Psoas muscle (tissue), 8 donors: ENCODE results near the gene RBM4. TPM values are rescaled to one million over a fixed set of nuclear protein-coding genes. Genes with fewer than 3 reads are reported as not detected.

Experiments
- ATAC-seq, 4 donors: fragments of 200-7000 bp; cut with Tn5 transposase; one replicate each; pipeline ENCODE4 v1.9.1; 2020; ENCODE audit warnings: moderate library complexity in 3 of 4, mild to moderate bottlenecking in 2 of 4
- DNase-seq, 2 donors: peaks; one replicate each; pipeline ENCODE4 v3.0.0-alpha.2; 2020
- H3K27ac ChIP-seq: fragments of 200-600 bp; one replicate; pipeline ENCODE4 v1.8.0; 2022
- H3K27me3 ChIP-seq, 3 donors: fragments of 200-600 bp in 1 of 3; one replicate each; pipeline versions ENCODE4 v1.6.1 to v1.8.0; 2013 to 2022; ENCODE audit warnings: low read length in 2 of 3, mild to moderate bottlenecking in 2 of 3, moderate library complexity in 1 of 3; ENCODE audit not compliant: insufficient read depth in 3 of 3
- H3K36me3 ChIP-seq, 2 donors: fragments of 200-600 bp in 1 of 2; one replicate each; pipeline versions ENCODE4 v1.6.1 to v1.8.0; 2013 to 2022; ENCODE audit warnings: low read depth in 1 of 2, mild to moderate bottlenecking in 1 of 2, moderate library complexity in 1 of 2; ENCODE audit not compliant: insufficient read depth in 1 of 2
- H3K4me1 ChIP-seq: fragments of 200-600 bp; one replicate; pipeline ENCODE4 v1.8.0; 2022
- H3K4me3 ChIP-seq: fragments of 200-600 bp; one replicate; pipeline ENCODE4 v1.8.0; 2022; ENCODE audit warnings: mild to moderate bottlenecking
- H3K9me3 ChIP-seq: fragments of 200-600 bp; one replicate; pipeline ENCODE4 v1.8.0; 2022
- WGBS, 3 donors: extraction: QIAGEN DNeasy Blood & Tissue Kit; methylation state at CpG; one replicate each; pipeline versions ENCODE4 v1.1.6 to v1.1.7; 2013; 5-methylcytosine and 5-hydroxymethylcytosine counted together
- intact Hi-C, 2 donors: fragments of 100-400 bp; cut with DNase I; formaldehyde crosslinking; loops; one replicate each; pipeline versions ENCODE4 v1.11.0 to v1.14.2; 2022
- polyA plus RNA-seq, 3 donors: library from polyadenylated mRNA; stranded (reverse); fragments of 200-250 nt; gene quantifications; one replicate each; pipeline ENCODE4 v1.2.3, GENCODE V29; 2013
- total RNA-seq, 4 donors: library from RNA; stranded (reverse); fragmentation: NEBNext Ultra II Directional in 2 of 4; extraction: Animal tissue kit (Norgen Biotek cat#: 25700) in 2 of 4; gene quantifications; one replicate each; pipeline versions ENCODE4 v1.2.1 to v1.2.4, GENCODE V29; 2021 to 2023
- TF ChIP-seq, protein P1 (sequence below): fragments of 200-600 bp; IDR thresholded peaks from one replicate; pipeline ENCODE4 v1.8.0; 2022; ENCODE audit warnings: antibody characterized with exemption
- donor health status: healthy with polysubstance abuse.
- donor health status: DM: no; HTN: no; CAD: no; lungs with moderate emphysema.
- donor health status: Bipolar disorder and iron deficiency.
- donor health status: healthy.
- donor health status: DM: yes; HTN: yes; CAD: no.
- donor health status: DM: no; HTN: no; CAD: no.
- donor health status: DM: no; HTN: no; CAD: no.
- donor health status: DM: yes; HTN: yes; CAD: no.

The RBM4 gene
- total and polyA plus RNA-seq, 7 donors, result 54.5 to 80.8 (median 63.5) TPM

DNA sequence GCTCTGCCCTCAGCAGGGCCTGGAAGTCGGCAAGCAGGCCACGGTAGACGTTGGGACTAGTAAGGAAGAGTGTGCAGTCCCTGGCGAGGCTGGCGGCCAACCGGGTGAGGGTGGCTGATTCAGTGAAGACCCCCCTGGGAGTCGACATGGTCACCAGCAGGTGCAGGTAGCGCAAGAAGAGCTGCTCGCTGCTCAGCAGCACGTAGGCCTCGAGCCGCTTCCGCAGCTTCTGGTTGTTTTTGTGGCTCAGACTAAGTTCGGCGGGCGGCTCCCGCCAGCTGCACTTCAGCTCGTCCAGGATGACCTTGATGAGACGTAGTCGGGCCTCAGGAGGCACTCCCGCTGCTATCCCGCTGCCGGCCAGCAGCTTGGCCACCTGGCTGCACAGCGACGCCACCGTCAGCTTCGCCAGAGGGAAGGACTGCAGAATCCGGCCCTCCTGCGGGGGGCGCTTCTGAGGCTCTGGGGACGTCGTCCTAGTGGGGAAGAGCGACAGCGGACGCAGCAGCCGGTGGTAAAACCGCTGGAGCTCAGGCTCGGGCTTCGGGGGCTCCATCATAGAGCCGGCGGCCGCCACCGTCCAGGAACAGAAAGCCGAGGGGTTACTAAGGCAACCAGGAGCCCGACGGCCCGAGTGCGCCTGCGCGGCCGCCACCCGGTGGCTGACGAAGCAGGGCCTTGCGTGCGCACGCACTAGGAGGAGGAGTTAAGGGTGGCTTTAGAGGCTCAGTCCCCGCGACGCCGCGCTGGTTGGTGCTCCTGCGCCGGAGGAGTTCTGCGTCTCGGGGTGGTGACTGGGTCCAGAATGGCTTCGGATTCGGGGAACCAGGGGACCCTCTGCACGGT is 45.8 kb upstream of the RBM4 start, which contains the start of the genes CCDC87 and CCS:
TSS of gene CCDC87 (minus strand) at position 607 of the 846 bp plus-strand sequence. CDS start at position 559, 48 bp downstream.
TSS of gene CCS (plus strand) at position 729 of the 846 bp plus-strand sequence. CDS start at position 806, 77 bp downstream.
- H3K27ac ChIP-seq, result peak within 1 kb of the TSS; percentile 84
- ATAC-seq (peak; percentile 98 to 99 (median 98)), DNase-seq (peak; percentile 98 to 99)
- 12 to 13% (median 13%) methylated on average over 67 to 68 of the region's 68 CpGs for WGBS, 3 donors
- TF ChIP-seq, protein P1, sequence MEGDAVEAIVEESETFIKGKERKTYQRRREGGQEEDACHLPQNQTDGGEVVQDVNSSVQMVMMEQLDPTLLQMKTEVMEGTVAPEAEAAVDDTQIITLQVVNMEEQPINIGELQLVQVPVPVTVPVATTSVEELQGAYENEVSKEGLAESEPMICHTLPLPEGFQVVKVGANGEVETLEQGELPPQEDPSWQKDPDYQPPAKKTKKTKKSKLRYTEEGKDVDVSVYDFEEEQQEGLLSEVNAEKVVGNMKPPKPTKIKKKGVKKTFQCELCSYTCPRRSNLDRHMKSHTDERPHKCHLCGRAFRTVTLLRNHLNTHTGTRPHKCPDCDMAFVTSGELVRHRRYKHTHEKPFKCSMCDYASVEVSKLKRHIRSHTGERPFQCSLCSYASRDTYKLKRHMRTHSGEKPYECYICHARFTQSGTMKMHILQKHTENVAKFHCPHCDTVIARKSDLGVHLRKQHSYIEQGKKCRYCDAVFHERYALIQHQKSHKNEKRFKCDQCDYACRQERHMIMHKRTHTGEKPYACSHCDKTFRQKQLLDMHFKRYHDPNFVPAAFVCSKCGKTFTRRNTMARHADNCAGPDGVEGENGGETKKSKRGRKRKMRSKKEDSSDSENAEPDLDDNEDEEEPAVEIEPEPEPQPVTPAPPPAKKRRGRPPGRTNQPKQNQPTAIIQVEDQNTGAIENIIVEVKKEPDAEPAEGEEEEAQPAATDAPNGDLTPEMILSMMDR, result peak; percentile 66
- intact Hi-C loops, result loop anchor here (5.0 kb wide), 2 partner anchors 85 to 240 kb away; partner anchors contain the start of gene RBM4B (in 1 of the 2)
- H3K4me1 ChIP-seq, result peaks cover 15% of the 10 kb centered on the region
- no peaks in the 10 kb centered on the region for H3K36me3 ChIP-seq
- H3K4me3 ChIP-seq, result peak within 1 kb of the TSS; percentile 92
- H3K9me3 ChIP-seq, result no peaks in the 10 kb centered on the region
- H3K27me3 ChIP-seq, result no peaks in the 10 kb centered on the region

DNA sequence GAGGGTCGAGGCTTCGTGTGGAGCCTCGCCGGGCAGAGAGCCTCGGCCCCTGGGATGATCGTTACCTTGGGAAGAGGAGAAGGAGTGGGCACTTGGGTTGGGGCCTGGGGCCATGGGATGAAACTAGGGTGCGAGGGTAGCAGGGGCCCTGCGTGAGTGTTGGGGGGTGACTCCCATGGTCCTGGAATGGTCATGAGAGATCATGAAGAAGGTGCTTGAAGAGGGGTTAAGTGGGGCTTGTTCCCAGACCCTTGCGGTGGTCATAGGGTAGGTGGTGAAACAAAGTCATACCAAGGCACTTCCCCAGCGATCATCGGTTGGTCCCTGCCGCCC is 45.2 kb upstream of the RBM4 start:
- Histone ChIP-seq H3K9me3 (no peaks in the 10 kb centered on the region), H3K36me3 (no peaks in the 10 kb centered on the region), H3K27me3 (no peaks in the 10 kb centered on the region), H3K27ac (peak overlapping the region; percentile 84), H3K4me3 (peak overlapping the region; percentile 92), H3K4me1 (peaks cover 15% of the 10 kb centered on the region)
- intact Hi-C loops, result loop anchor here (5.0 kb wide), 2 partner anchors 84 to 239 kb away; partner anchors contain the start of gene RBM4B (in 1 of the 2)
- 7 to 9% (median 7%) methylated on average over 12 of the region's 12 CpGs for WGBS, 3 donors
- peak in 1 of 4 donors; percentile 4 for ATAC-seq
- no peak for DNase-seq
- TF ChIP-seq, protein P1, result no peak

DNA sequence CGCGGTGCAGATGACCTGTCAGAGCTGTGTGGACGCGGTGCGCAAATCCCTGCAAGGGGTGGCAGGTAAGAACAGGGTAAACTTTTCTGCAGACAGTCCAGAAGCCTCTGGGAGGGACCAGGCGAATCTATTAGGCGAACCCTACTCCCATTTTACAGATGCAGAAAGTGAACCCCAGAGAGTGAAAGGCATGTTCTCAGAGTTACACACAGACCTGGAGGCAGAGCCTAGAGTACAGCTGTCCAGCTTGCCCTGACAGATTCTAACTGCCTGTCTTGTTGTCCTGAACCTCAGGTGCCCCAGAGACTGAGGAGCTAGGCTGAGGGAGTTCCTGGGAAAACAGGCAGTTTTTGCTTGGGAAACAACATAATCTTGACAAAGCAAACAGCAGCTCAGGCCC is 44.9 kb upstream of the RBM4 start:
- peaks cover 15% of the 10 kb centered on the region for H3K4me1 ChIP-seq
- ATAC-seq (peak in 1 of 4 donors; percentile 5), DNase-seq (no peak)
- WGBS, 3 donors, result 57 to 65% (median 63%) methylated on average over 7 of the region's 7 CpGs
- intact Hi-C loops, result loop anchor here (5.0 kb wide), 2 partner anchors 84 to 239 kb away; partner anchors contain the start of gene RBM4B (in 1 of the 2)
- peak overlapping the region; percentile 84 for H3K27ac ChIP-seq
- no peaks in the 10 kb centered on the region for H3K27me3 ChIP-seq
- no peaks in the 10 kb centered on the region for H3K36me3 ChIP-seq
- H3K4me3 ChIP-seq, result peak overlapping the region; percentile 92
- H3K9me3 ChIP-seq, result no peaks in the 10 kb centered on the region
- TF ChIP-seq, protein P1, result no peak

DNA sequence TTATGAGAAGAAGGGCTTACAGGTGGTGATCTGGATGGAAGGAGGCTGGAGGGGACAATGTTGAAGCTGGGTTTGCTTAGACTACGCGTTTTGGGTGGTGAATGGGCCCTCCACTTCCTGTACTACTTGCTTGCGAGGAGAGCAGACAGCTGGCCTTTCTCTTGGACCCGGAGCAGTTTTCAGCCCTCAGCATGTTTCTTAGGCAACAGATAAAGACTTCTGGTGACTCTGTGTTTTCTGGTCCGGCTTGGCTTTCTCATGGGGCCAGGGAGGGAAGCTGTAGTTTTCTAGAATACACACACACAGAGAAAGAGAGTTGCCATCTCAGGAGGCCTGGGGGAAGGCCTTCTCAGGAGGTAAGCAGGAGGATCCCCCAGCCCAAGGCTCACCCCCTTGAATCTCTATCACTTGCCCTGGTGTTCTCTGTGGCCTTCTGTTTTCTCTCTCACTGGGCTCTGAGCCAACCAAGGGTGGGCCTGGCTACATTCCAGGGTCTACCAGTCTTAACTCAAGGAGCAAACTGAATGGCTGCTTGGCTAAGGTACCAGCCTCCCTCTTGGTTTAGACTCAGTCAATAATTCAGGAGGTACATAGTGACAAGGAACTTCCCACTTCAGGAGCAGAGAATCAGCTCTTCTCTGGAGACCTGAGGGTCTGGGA is 43.1 kb upstream of the RBM4 start:
- WGBS, 3 donors, result 56 to 68% (median 60%) methylated on average over 5 of the region's 5 CpGs
- TF ChIP-seq, protein P1, result no peak
- DNase-seq (peak in 1 of 2 donors; percentile 18), ATAC-seq (no peak)
- H3K36me3 ChIP-seq, result peaks cover 0 to 15% of the 10 kb centered on the region in 2 donors
- H3K27me3 ChIP-seq, result no peaks in the 10 kb centered on the region
- H3K4me1 ChIP-seq, result peaks cover 15% of the 10 kb centered on the region
- intact Hi-C loops, result no loop called here
- no peak overlapping the region for H3K27ac ChIP-seq
- no peaks in the 10 kb centered on the region for H3K9me3 ChIP-seq
- no peak overlapping the region for H3K4me3 ChIP-seq
